C4-2B (cell line): Measurements from ENCODE around the gene PLP1.

Experiments used
- ZFX ChIP-seq: fragments of 450-650 bp; IDR thresholded peaks from 2 replicates; pipeline ENCODE4 v1.6.1; 2017
- TF ChIP-seq, protein P1 (sequence below): fragments of 450-650 bp; conservative IDR thresholded peaks from 2 replicates; pipeline ENCODE4 v1.5.1; 2017; ENCODE audit warnings: mild to moderate bottlenecking

DNA sequence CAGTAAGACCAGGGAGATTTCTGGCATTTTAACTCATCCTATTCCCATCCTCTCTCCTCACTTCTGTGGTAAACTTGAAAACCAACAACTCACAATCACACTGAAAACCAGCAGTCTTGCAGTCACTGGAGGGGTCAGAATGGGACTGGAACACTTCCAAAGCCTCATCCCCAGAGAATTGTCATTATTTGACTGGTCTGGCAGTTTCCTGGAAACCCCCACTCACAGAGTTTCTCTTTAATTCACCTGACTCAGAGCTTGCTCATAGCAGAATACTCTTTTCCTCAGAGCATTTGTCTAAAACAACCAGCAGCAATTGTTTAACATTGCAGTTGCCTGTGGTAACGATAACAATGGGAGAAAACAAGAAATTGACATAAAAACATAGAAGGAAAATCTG, 62.8 kb downstream of the PLP1 start:
- TF ChIP-seq, protein P1, sequence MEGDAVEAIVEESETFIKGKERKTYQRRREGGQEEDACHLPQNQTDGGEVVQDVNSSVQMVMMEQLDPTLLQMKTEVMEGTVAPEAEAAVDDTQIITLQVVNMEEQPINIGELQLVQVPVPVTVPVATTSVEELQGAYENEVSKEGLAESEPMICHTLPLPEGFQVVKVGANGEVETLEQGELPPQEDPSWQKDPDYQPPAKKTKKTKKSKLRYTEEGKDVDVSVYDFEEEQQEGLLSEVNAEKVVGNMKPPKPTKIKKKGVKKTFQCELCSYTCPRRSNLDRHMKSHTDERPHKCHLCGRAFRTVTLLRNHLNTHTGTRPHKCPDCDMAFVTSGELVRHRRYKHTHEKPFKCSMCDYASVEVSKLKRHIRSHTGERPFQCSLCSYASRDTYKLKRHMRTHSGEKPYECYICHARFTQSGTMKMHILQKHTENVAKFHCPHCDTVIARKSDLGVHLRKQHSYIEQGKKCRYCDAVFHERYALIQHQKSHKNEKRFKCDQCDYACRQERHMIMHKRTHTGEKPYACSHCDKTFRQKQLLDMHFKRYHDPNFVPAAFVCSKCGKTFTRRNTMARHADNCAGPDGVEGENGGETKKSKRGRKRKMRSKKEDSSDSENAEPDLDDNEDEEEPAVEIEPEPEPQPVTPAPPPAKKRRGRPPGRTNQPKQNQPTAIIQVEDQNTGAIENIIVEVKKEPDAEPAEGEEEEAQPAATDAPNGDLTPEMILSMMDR, result no peak
- TF ChIP-seq ZFX, result no peak
